Measurements from ENCODE around the gene RGL1. TPM values are rescaled to one million over a fixed set of nuclear protein-coding genes. Genes with fewer than 3 reads are reported as not detected.

Gene RGL1
- total RNA-seq, 1 experiment from 2014 or later: 1.3 TPM

DNA sequence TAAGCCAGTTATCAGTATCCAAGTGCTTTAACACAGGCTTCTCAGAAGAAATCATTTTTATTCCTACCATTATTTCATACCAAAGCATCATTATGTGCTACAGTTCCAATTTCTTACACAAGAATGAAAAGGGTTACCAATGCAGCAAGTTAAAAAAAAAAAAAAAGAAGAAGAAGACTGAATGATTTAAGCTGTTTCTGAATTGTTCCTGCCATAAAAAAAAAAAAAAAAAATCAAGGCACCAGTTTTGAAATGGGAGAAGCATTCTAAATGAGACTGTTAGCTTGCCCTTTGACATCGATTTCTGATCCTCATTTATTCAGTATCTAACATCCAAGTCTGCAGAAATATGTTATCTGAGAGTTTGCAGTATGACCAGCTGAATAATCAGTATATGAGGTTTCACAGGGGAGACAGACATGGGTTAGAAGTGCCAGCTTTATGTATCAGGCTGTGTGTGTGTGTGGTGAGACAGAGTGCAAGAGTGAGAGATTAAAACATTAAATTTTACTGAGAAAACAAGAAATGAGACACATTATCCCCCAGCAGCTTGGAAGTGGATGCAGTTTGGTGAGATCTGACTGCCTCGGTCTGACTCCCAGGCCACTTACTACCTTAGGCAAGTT is 126.8 kb downstream of the RGL1 start:
- Histone ChIP-seq H3K27me3 (ENCODE audit: insufficient read depth, low read length) (no peaks in the 10 kb centered on the region), H3K4me1 (ENCODE audit: control insufficient read depth in 1 of 2, insufficient read depth in 2 of 2, low read length in 2 of 2) (no peaks in the 10 kb centered on the region), H3K4me2 (ENCODE audit: low read length) (no peak overlapping the region), H3K9ac (ENCODE audit: low read length) (no peak overlapping the region), H3K9me2 (ENCODE audit: insufficient read depth) (no peaks in the 10 kb centered on the region), H3K36me3 (ENCODE audit: control insufficient read depth in 1 of 2, insufficient read depth in 2 of 2, low read length in 2 of 2) (no peaks in the 10 kb centered on the region), H3K4me3 (replicated peaks in 1 of 2; ENCODE audit: low read depth in 1 of 2, low read length in 2 of 2) (no peak overlapping the region), H2AFZ (ENCODE audit: low read depth, low read length, poor library complexity, severe bottlenecking) (no peak overlapping the region), H4K20me1 (ENCODE audit: insufficient read depth) (no peaks in the 10 kb centered on the region), H3K9me3 (ENCODE audit: control insufficient read depth in 1 of 2, insufficient read depth in 1 of 2, low read depth in 1 of 2, low read length in 2 of 2) (no peaks in the 10 kb centered on the region), H3K27ac (ENCODE audit: low read depth, low read length) (no peak overlapping the region), H3K79me2 (ENCODE audit: insufficient read depth, low read length) (no peaks in the 10 kb centered on the region)
- DNase-seq (ENCODE audit: low read depth, low spot score) (no peak), ATAC-seq (no peak)
- CTCF ChIA-PET: no interaction called here
- no TSS peak for BruUV-seq (replicated peaks)
- RAD21 ChIA-PET (ENCODE audit: low non-redundant PET in 1 of 2, low total read pairs in 2 of 2, uncharacterized antibody in 2 of 2, unreplicated experiment in 2 of 2): no interaction called here
- POLR2A ChIA-PET: interaction anchor here (0.7 kb wide), 1 partner anchor 39 kb away, joined by 4 read pairs; no protein-coding TSS in a partner anchor
- intact Hi-C loops (cut with micrococcal nuclease): no loop called here
- TF ChIP-seq TCF7L2 (IDR thresholded peaks at IDR 0.05; ENCODE audit: borderline replicate concordance, extremely low read depth, insufficient read depth, insufficient read length) (no peak), POLR2A (IDR thresholded peaks at IDR 0.05; ENCODE audit: borderline replicate concordance, extremely low read depth, insufficient read depth, insufficient read length) (no peak), FOSL1 (IDR thresholded peaks at IDR 0.05; ENCODE audit: low read depth) (no peak)
- TF ChIP-seq, protein P1, sequence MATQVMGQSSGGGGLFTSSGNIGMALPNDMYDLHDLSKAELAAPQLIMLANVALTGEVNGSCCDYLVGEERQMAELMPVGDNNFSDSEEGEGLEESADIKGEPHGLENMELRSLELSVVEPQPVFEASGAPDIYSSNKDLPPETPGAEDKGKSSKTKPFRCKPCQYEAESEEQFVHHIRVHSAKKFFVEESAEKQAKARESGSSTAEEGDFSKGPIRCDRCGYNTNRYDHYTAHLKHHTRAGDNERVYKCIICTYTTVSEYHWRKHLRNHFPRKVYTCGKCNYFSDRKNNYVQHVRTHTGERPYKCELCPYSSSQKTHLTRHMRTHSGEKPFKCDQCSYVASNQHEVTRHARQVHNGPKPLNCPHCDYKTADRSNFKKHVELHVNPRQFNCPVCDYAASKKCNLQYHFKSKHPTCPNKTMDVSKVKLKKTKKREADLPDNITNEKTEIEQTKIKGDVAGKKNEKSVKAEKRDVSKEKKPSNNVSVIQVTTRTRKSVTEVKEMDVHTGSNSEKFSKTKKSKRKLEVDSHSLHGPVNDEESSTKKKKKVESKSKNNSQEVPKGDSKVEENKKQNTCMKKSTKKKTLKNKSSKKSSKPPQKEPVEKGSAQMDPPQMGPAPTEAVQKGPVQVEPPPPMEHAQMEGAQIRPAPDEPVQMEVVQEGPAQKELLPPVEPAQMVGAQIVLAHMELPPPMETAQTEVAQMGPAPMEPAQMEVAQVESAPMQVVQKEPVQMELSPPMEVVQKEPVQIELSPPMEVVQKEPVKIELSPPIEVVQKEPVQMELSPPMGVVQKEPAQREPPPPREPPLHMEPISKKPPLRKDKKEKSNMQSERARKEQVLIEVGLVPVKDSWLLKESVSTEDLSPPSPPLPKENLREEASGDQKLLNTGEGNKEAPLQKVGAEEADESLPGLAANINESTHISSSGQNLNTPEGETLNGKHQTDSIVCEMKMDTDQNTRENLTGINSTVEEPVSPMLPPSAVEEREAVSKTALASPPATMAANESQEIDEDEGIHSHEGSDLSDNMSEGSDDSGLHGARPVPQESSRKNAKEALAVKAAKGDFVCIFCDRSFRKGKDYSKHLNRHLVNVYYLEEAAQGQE (IDR thresholded peaks at IDR 0.05; ENCODE audit: low read depth): no peak

DNA sequence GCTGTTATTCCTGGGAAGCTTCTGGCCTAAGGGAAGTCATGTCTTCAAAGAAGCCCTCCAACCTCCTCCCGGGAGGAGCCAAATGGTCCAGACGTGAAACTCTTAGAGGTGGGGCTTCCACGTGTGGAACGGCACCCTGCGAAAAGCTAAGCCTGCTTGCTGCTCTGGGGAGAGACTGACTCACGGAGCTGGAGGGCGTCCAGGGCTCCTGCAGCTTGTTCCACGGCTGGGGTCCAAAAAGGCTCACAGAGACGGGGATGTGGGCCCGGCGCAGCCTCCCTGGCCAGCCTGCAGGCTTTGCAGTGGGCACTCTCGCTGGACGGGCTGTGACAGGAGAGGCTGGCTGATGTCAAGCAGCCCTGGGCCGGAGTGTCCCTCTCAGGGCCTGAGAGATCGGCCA is 127.5 kb downstream of the RGL1 start:
- no peak overlapping the region for H3K4me3 ChIP-seq (replicated peaks in 1 of 2; ENCODE audit: low read depth in 1 of 2, low read length in 2 of 2)
- H3K27ac ChIP-seq (ENCODE audit: low read depth, low read length): no peak overlapping the region
- H3K9ac ChIP-seq (ENCODE audit: low read length): no peak overlapping the region
- no peak overlapping the region for H2AFZ ChIP-seq (ENCODE audit: low read depth, low read length, poor library complexity, severe bottlenecking)
- ATAC-seq (no peak), DNase-seq (ENCODE audit: low read depth, low spot score) (no peak)
- CTCF ChIA-PET: no interaction called here
- RAD21 ChIA-PET (ENCODE audit: low non-redundant PET in 1 of 2, low total read pairs in 2 of 2, uncharacterized antibody in 2 of 2, unreplicated experiment in 2 of 2): no interaction called here
- POLR2A ChIA-PET: no interaction called here
- no peaks in the 10 kb centered on the region for H3K9me2 ChIP-seq (ENCODE audit: insufficient read depth)
- intact Hi-C loops (cut with micrococcal nuclease): no loop called here
- H3K27me3 ChIP-seq (ENCODE audit: insufficient read depth, low read length): no peaks in the 10 kb centered on the region
- H4K20me1 ChIP-seq (ENCODE audit: insufficient read depth): no peaks in the 10 kb centered on the region
- H3K79me2 ChIP-seq (ENCODE audit: insufficient read depth, low read length): no peaks in the 10 kb centered on the region
- BruUV-seq (replicated peaks): no TSS peak
- H3K4me2 ChIP-seq (ENCODE audit: low read length): no peak overlapping the region
- H3K36me3 ChIP-seq (ENCODE audit: control insufficient read depth in 1 of 2, insufficient read depth in 2 of 2, low read length in 2 of 2): no peaks in the 10 kb centered on the region
- H3K4me1 ChIP-seq (ENCODE audit: control insufficient read depth in 1 of 2, insufficient read depth in 2 of 2, low read length in 2 of 2): no peaks in the 10 kb centered on the region
- H3K9me3 ChIP-seq (ENCODE audit: control insufficient read depth in 1 of 2, insufficient read depth in 1 of 2, low read depth in 1 of 2, low read length in 2 of 2): no peaks in the 10 kb centered on the region
- TF ChIP-seq, protein P2, sequence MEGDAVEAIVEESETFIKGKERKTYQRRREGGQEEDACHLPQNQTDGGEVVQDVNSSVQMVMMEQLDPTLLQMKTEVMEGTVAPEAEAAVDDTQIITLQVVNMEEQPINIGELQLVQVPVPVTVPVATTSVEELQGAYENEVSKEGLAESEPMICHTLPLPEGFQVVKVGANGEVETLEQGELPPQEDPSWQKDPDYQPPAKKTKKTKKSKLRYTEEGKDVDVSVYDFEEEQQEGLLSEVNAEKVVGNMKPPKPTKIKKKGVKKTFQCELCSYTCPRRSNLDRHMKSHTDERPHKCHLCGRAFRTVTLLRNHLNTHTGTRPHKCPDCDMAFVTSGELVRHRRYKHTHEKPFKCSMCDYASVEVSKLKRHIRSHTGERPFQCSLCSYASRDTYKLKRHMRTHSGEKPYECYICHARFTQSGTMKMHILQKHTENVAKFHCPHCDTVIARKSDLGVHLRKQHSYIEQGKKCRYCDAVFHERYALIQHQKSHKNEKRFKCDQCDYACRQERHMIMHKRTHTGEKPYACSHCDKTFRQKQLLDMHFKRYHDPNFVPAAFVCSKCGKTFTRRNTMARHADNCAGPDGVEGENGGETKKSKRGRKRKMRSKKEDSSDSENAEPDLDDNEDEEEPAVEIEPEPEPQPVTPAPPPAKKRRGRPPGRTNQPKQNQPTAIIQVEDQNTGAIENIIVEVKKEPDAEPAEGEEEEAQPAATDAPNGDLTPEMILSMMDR (IDR thresholded peaks at IDR 0.05 in 2 of 3, conservative IDR thresholded peaks at IDR 0.05 in 1 of 3; ENCODE audit: borderline replicate concordance in 1 of 3, insufficient read depth in 1 of 3, low read depth in 2 of 3, low read length in 2 of 3): no peak
- TF ChIP-seq ELF1 (IDR thresholded peaks at IDR 0.05; ENCODE audit: borderline replicate concordance, low read depth) (no peak), SP1 (IDR thresholded peaks at IDR 0.05; ENCODE audit: low read depth) (no peak), EZH2phosphoT487 (IDR thresholded peaks at IDR 0.05; ENCODE audit: borderline replicate concordance) (no peak), JUND (IDR thresholded peaks at IDR 0.05) (no peak), POLR2AphosphoS5 (IDR thresholded peaks at IDR 0.05; ENCODE audit: low read depth, low read length) (no peak), SRF (IDR thresholded peaks at IDR 0.05; ENCODE audit: low read depth) (no peak)
- TF ChIP-seq, protein P1 (IDR thresholded peaks at IDR 0.05; ENCODE audit: low read depth): no peak
